WTC11 (cell line): ENCODE measurements around the gene GRIN1. TPM values are rescaled to one million over a fixed set of nuclear protein-coding genes. Genes with fewer than 3 reads are reported as not detected.

Experiments used
- ATAC-seq: fragments of 200-7000 bp; cut with Tn5 transposase; 2 replicates; pipeline ENCODE4 v1.10.0; 2021; ENCODE audit warnings: mild to moderate bottlenecking, moderate library complexity
- CTCF ChIA-PET: fragments of 300-600 bp; sonication (Branson Sonifier 250); formaldehyde crosslinking; loops from one replicate; lab custom pipeline; 2021; ENCODE audit warnings: antibody characterized with exemption; lab: Charles Lee
- POLR2A ChIA-PET: fragments of 350-600 bp; sonication (Branson Sonifier 250); formaldehyde crosslinking; loops from one replicate; lab custom pipeline; 2021; ENCODE audit warnings: antibody characterized with exemption; lab: Charles Lee
- DNase-seq: peaks from one replicate; pipeline ENCODE4 v3.0.0; 2021; ENCODE audit warnings: low spot score
- H3K27ac Mint-ChIP-seq: 2 replicates; pipeline ENCODE4 v1.8.0; 2021; ENCODE audit warnings: mixed read lengths
- H3K27me3 Mint-ChIP-seq: 2 replicates; pipeline ENCODE4 v1.8.0; 2021; ENCODE audit warnings: low read depth, mild to moderate bottlenecking, moderate library complexity, mixed read lengths
- H3K36me3 Mint-ChIP-seq: 2 replicates; pipeline ENCODE4 v1.8.0; 2021; ENCODE audit warnings: mixed read lengths
- H3K4me1 Mint-ChIP-seq: 2 replicates; pipeline ENCODE4 v1.8.0; 2022; ENCODE audit warnings: mixed read lengths
- H3K4me3 Mint-ChIP-seq: 2 replicates; pipeline ENCODE4 v1.8.0; 2021; ENCODE audit warnings: mild to moderate bottlenecking, moderate library complexity, mixed read lengths
- H3K9me3 Mint-ChIP-seq: 2 replicates; pipeline ENCODE4 v1.8.0; 2021; ENCODE audit warnings: mixed read lengths
- FOXP1 ChIP-seq: sonication (generic); formaldehyde crosslinking; IDR thresholded peaks from 2 replicates; pipeline ENCODE4 v1.8.0; 2022; ENCODE audit warnings: missing genetic modification reagents, mild to moderate bottlenecking, moderate library complexity, borderline replicate concordance
- GABPB1 ChIP-seq: sonication (generic); formaldehyde crosslinking; IDR thresholded peaks from 2 replicates; pipeline ENCODE4 v1.8.1; 2023; ENCODE audit warnings: mild to moderate bottlenecking, missing genetic modification reagents
- HMGA2 ChIP-seq: fragments of 250-450 bp; sonication (Bioruptor Pico); IDR thresholded peaks from 2 replicates; pipeline ENCODE4 v1.4.0; 2021; ENCODE audit warnings: mild to moderate bottlenecking, moderate library complexity
- JAZF1 ChIP-seq: fragments of 250-450 bp; sonication (Bioruptor Pico); IDR thresholded peaks from 2 replicates; pipeline ENCODE4 v1.9.0; 2021; ENCODE audit warnings: moderate library complexity, mild to moderate bottlenecking, inconsistent platforms
- NFE2L1 ChIP-seq: sonication (generic); formaldehyde crosslinking; IDR thresholded peaks from 2 replicates; pipeline ENCODE4 v1.8.1; 2023; ENCODE audit warnings: missing genetic modification reagents
- NR1H2 ChIP-seq: sonication (generic); formaldehyde crosslinking; IDR thresholded peaks from 2 replicates; pipeline ENCODE4 v1.9.0; 2021; ENCODE audit warnings: mild to moderate bottlenecking, moderate library complexity, missing genetic modification reagents
- RORB ChIP-seq: fragments of 250-450 bp; sonication (Bioruptor Pico); IDR thresholded peaks from 2 replicates; pipeline ENCODE4 v1.9.0; 2021; ENCODE audit warnings: mild to moderate bottlenecking
- SMAD4 ChIP-seq: sonication (generic); formaldehyde crosslinking; IDR thresholded peaks from 2 replicates; pipeline ENCODE4 v1.8.0; 2022; ENCODE audit warnings: mild to moderate bottlenecking, missing genetic modification reagents
- TCF7 ChIP-seq: sonication (generic); formaldehyde crosslinking; IDR thresholded peaks from 2 replicates; pipeline ENCODE4 v1.8.0; 2022; ENCODE audit warnings: mild to moderate bottlenecking, low read depth, missing genetic modification reagents, moderate library complexity
- ZNF121 ChIP-seq: sonication (generic); formaldehyde crosslinking; IDR thresholded peaks from 2 replicates; pipeline ENCODE4 v1.8.0; 2023; ENCODE audit warnings: missing genetic modification reagents
- ZNF396 ChIP-seq: fragments of 250-450 bp; sonication (Bioruptor Pico); IDR thresholded peaks from 2 replicates; pipeline ENCODE4 v1.8.0; 2021; ENCODE audit warnings: mild to moderate bottlenecking, moderate library complexity, borderline replicate concordance
- ZNF416 ChIP-seq: fragments of 250-450 bp; sonication (Bioruptor Pico); IDR thresholded peaks from 2 replicates; pipeline ENCODE4 v1.9.0; 2021; ENCODE audit warnings: mild to moderate bottlenecking, inconsistent platforms
- total RNA-seq: library from RNA; stranded (reverse); gene quantifications from 3 replicates; pipeline ENCODE4 v1.2.3, GENCODE V29; 2021
- TF ChIP-seq, protein P1 (sequence below): sonication (generic); formaldehyde crosslinking; IDR thresholded peaks from 2 replicates; pipeline ENCODE4 v1.8.1; 2022; ENCODE audit warnings: mild to moderate bottlenecking, missing genetic modification reagents, moderate library complexity, borderline replicate concordance
- TF ChIP-seq, protein P2 (sequence below): fragments of 250-450 bp; sonication (Bioruptor Pico); IDR thresholded peaks from 2 replicates; pipeline ENCODE4 v1.9.0; 2021; ENCODE audit warnings: mild to moderate bottlenecking
- TF ChIP-seq, protein P3 (sequence below): sonication (generic); formaldehyde crosslinking; IDR thresholded peaks from 2 replicates; pipeline ENCODE4 v1.8.1; 2023; ENCODE audit warnings: mild to moderate bottlenecking, missing genetic modification reagents
- TF ChIP-seq, protein P4 (sequence below): sonication (generic); formaldehyde crosslinking; IDR thresholded peaks from 2 replicates; pipeline ENCODE4 v1.8.1; 2023; ENCODE audit warnings: mild to moderate bottlenecking, missing genetic modification reagents, borderline replicate concordance
- TF ChIP-seq, protein P5 (sequence below): sonication (generic); formaldehyde crosslinking; IDR thresholded peaks from 2 replicates; pipeline ENCODE4 v1.8.0; 2022; ENCODE audit warnings: mild to moderate bottlenecking, missing genetic modification reagents
- TF ChIP-seq, protein P6 (sequence below): sonication (generic); formaldehyde crosslinking; IDR thresholded peaks from 2 replicates; pipeline ENCODE4 v1.8.1; 2023; ENCODE audit warnings: mild to moderate bottlenecking, moderate library complexity, missing genetic modification reagents

GRIN1 gene
- total RNA-seq, 1 experiment from 2014 or later = 4.1 TPM

DNA sequence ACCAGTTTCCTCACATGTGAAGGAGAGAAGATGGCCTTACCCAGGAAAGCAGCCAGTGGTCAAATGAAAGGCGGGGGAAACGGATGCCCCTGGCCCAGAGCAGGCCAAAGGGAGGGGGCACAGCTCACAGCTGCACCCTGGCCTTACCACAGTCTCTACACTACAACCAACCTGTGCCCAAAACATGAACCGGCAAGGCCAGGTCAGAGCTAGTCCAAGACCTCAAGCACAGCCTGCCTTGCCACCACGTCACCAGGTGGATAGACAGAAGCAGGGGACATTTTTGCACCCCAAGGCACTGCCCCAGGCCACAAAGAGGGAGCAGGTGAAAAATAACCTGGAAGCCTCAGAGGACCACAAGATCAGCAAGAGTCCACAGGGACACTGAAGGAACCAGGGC is 4.5 kb downstream of the GRIN1 start (continued):
- TF ChIP-seq, protein P1, sequence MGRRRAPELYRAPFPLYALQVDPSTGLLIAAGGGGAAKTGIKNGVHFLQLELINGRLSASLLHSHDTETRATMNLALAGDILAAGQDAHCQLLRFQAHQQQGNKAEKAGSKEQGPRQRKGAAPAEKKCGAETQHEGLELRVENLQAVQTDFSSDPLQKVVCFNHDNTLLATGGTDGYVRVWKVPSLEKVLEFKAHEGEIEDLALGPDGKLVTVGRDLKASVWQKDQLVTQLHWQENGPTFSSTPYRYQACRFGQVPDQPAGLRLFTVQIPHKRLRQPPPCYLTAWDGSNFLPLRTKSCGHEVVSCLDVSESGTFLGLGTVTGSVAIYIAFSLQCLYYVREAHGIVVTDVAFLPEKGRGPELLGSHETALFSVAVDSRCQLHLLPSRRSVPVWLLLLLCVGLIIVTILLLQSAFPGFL (CRISPR knock-in tag) = no peak

DNA sequence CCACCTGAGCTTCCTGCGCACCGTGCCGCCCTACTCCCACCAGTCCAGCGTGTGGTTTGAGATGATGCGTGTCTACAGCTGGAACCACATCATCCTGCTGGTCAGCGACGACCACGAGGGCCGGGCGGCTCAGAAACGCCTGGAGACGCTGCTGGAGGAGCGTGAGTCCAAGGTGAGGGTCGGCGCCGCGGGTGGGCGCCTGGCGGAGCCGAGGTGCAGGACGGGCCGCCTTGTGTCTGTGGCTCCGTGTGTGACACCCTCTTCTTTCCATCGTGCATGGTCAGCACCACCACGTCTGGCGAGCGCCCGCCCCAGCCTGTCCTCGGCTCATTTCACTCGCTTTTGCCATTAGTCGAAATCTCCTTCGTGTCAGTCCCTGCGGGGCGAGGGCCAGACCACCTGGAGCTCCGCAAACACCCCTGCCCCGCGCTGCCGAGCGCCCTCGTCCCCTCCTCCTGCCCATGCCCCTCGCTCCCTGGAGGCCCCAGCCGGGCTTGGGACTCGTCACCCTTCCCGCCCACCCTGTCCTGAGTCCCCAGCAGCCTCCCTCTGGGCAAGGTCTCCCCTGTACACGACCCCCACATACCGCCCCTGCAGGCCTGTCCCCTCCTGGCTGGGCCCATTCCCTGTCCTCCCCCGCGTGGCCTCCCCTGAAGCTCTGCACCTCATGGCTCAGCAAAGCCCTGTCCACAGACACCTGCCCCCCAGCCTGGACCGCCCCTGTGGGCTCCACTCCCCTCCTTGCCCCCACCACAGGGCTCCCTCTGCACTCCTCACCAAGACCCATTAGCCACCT is 7.0 kb downstream of the GRIN1 start:
- no peaks in the 10 kb centered on the region for H3K36me3 Mint-ChIP-seq
- DNase-seq (no peak), ATAC-seq (no peak)
- H3K4me1 Mint-ChIP-seq = no peaks in the 10 kb centered on the region; the same call in 1 of the 2 replicates
- POLR2A ChIA-PET = no interaction called here
- H3K4me3 Mint-ChIP-seq = no peak overlapping the region
- TF ChIP-seq, protein P2, sequence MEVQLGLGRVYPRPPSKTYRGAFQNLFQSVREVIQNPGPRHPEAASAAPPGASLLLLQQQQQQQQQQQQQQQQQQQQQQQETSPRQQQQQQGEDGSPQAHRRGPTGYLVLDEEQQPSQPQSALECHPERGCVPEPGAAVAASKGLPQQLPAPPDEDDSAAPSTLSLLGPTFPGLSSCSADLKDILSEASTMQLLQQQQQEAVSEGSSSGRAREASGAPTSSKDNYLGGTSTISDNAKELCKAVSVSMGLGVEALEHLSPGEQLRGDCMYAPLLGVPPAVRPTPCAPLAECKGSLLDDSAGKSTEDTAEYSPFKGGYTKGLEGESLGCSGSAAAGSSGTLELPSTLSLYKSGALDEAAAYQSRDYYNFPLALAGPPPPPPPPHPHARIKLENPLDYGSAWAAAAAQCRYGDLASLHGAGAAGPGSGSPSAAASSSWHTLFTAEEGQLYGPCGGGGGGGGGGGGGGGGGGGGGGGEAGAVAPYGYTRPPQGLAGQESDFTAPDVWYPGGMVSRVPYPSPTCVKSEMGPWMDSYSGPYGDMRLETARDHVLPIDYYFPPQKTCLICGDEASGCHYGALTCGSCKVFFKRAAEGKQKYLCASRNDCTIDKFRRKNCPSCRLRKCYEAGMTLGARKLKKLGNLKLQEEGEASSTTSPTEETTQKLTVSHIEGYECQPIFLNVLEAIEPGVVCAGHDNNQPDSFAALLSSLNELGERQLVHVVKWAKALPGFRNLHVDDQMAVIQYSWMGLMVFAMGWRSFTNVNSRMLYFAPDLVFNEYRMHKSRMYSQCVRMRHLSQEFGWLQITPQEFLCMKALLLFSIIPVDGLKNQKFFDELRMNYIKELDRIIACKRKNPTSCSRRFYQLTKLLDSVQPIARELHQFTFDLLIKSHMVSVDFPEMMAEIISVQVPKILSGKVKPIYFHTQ = no peak
- no peak for TF ChIP-seq HMGA2 (CRISPR knock-in tag)
- no peak for TF ChIP-seq JAZF1 (CRISPR knock-in tag)
- no peak for TF ChIP-seq FOXP1 (CRISPR knock-in tag)
- no peak for TF ChIP-seq SMAD4
- TF ChIP-seq, protein P3, sequence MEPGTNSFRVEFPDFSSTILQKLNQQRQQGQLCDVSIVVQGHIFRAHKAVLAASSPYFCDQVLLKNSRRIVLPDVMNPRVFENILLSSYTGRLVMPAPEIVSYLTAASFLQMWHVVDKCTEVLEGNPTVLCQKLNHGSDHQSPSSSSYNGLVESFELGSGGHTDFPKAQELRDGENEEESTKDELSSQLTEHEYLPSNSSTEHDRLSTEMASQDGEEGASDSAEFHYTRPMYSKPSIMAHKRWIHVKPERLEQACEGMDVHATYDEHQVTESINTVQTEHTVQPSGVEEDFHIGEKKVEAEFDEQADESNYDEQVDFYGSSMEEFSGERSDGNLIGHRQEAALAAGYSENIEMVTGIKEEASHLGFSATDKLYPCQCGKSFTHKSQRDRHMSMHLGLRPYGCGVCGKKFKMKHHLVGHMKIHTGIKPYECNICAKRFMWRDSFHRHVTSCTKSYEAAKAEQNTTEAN (CRISPR knock-in tag) = no peak
- TF ChIP-seq, protein P4, sequence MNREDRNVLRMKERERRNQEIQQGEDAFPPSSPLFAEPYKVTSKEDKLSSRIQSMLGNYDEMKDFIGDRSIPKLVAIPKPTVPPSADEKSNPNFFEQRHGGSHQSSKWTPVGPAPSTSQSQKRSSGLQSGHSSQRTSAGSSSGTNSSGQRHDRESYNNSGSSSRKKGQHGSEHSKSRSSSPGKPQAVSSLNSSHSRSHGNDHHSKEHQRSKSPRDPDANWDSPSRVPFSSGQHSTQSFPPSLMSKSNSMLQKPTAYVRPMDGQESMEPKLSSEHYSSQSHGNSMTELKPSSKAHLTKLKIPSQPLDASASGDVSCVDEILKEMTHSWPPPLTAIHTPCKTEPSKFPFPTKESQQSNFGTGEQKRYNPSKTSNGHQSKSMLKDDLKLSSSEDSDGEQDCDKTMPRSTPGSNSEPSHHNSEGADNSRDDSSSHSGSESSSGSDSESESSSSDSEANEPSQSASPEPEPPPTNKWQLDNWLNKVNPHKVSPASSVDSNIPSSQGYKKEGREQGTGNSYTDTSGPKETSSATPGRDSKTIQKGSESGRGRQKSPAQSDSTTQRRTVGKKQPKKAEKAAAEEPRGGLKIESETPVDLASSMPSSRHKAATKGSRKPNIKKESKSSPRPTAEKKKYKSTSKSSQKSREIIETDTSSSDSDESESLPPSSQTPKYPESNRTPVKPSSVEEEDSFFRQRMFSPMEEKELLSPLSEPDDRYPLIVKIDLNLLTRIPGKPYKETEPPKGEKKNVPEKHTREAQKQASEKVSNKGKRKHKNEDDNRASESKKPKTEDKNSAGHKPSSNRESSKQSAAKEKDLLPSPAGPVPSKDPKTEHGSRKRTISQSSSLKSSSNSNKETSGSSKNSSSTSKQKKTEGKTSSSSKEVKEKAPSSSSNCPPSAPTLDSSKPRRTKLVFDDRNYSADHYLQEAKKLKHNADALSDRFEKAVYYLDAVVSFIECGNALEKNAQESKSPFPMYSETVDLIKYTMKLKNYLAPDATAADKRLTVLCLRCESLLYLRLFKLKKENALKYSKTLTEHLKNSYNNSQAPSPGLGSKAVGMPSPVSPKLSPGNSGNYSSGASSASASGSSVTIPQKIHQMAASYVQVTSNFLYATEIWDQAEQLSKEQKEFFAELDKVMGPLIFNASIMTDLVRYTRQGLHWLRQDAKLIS = no peak
- TF ChIP-seq, protein P5, sequence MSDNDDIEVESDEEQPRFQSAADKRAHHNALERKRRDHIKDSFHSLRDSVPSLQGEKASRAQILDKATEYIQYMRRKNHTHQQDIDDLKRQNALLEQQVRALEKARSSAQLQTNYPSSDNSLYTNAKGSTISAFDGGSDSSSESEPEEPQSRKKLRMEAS = no peak
- TF ChIP-seq, protein P6, sequence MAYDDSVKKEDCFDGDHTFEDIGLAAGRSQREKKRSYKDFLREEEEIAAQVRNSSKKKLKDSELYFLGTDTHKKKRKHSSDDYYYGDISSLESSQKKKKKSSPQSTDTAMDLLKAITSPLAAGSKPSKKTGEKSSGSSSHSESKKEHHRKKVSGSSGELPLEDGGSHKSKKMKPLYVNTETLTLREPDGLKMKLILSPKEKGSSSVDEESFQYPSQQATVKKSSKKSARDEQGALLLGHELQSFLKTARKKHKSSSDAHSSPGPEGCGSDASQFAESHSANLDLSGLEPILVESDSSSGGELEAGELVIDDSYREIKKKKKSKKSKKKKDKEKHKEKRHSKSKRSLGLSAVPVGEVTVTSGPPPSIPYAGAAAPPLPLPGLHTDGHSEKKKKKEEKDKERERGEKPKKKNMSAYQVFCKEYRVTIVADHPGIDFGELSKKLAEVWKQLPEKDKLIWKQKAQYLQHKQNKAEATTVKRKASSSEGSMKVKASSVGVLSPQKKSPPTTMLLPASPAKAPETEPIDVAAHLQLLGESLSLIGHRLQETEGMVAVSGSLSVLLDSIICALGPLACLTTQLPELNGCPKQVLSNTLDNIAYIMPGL = no peak
- no peak for TF ChIP-seq ZNF121 (CRISPR knock-in tag)
- no peak for TF ChIP-seq TCF7
- no peak for TF ChIP-seq ZNF396 (CRISPR knock-in tag)
- TF ChIP-seq GABPB1 (CRISPR knock-in tag) = no peak
- TF ChIP-seq ZNF416 (CRISPR knock-in tag) = no peak
- TF ChIP-seq NR1H2 (CRISPR knock-in tag) = no peak
- no peak for TF ChIP-seq RORB (CRISPR knock-in tag)
- no peak for TF ChIP-seq NFE2L1
- H3K9me3 Mint-ChIP-seq = no peaks in the 10 kb centered on the region
- H3K27me3 Mint-ChIP-seq = peaks cover 28% of the 10 kb centered on the region
- CTCF ChIA-PET = interaction anchor here (1.5 to 1.8 kb wide), 3 partner anchors 30 to 117 kb away, joined by 3 to 8 read pairs (median 6); no protein-coding TSS in a partner anchor
- H3K27ac Mint-ChIP-seq = no peak overlapping the region
